DMS53 treated with DMSO at 0.1 percent for 48 hours (cell line): Measurements from ENCODE around the gene BTBD10.
A peak's percentile ranks its signal among the peaks of the same experiment; 100 is the strongest.
"Not testable (repeated sequence)": the region's sequence is repeated elsewhere in the genome, so short reads cannot be mapped to it uniquely, and the experiment has no call there.

Experiments used
- DNase-seq: peaks from one replicate; lab custom pipeline; 2025; ENCODE audit not compliant: unreplicated experiment; lab: John Stamatoyannopoulos, UW

The BTBD10 gene

DNA sequence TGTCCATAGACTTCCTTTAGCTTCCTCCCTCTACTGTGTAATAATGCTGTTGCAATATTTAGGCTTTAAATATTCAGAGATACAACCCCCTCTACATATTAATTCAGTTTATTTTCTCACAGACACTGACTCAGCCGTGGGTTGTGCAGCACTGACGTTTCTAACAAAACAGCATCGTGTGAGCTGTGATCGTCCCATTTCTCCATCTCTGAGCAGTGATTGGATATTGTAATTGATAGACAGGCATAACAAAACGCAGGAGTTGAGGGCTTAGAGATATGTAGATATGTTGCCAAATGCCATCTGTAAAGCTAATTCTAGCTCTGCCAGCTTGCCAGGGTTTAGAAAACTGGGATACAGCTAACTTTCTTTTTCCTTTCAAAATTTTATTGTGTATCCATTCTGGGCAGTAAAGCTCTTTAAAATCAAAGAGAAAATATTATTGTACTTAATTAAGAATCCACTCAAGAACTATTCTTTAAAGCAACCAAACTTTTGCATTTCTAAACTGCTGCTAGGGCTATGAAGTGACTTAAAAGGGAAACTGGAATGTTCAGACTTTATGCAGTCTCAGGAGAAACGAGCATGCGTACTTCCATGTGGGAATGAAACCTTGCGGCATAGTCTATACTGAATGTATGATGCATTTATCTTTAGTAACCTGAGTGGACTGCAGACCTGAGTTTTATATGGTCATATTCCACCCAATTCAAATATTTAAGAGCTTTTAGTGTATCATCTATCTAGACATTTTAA is 22.7 kb downstream of the BTBD10 start:
- DNase-seq = peak; percentile 22

GRCh38 chr11:13438291-13438690 is 24.7 kb downstream of the BTBD10 start:
- no peak for DNase-seq

- DNase-seq = not testable (repeated sequence)
Observed at GRCh38 chr11:13436836-13437235, 26.2 kb downstream of the BTBD10 start.

GRCh38 chr11:13434247-13435205 is 28.5 kb downstream of the BTBD10 start:
- no peak for DNase-seq

GRCh38 chr11:13433437-13433836 is 29.6 kb downstream of the BTBD10 start:
- no peak for DNase-seq

DNA sequence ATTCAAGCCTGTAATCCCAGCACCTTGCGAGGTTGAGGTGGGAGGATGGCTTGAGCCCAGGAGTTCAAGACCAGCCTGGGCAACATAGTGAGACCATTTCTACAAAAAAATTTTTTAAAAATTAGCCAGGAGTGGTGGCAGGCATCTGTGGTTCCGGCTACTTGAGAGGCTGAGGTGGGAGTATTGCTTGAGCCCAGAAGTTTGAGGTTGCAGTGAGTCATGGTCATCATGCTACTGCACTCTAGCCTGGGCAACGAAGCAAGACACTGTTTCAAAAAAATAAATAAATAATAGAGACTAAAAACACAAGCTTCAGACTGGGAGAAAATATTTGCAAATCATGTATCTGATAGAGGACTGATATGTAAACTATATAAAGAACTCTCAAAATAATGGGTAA is 33.2 kb downstream of the BTBD10 start:
- DNase-seq = no peak

DNA sequence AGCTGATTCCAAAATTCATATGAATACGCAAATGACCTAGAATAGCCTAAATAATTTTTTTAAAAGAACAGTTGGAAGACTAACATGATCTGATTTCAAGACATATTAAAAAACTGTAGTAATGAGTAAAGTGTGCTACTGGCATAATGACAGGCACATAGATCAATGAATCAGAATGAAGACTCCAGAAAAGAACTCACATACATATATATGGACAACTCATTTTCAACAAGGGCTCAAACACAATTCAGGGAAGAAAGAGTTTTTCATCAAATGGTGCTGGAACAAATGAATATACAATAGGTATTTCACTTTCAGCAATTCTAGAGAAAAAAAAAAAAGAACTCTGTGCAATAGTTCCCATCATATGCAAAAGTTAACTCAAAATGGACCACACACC is 33.7 kb downstream of the BTBD10 start:
- no peak for DNase-seq

- DNase-seq = no peak
Observed at GRCh38 chr11:13427440-13427839, 35.6 kb downstream of the BTBD10 start.

GRCh38 chr11:13423372-13423771 is 39.6 kb downstream of the BTBD10 start:
- no peak for DNase-seq

DNA sequence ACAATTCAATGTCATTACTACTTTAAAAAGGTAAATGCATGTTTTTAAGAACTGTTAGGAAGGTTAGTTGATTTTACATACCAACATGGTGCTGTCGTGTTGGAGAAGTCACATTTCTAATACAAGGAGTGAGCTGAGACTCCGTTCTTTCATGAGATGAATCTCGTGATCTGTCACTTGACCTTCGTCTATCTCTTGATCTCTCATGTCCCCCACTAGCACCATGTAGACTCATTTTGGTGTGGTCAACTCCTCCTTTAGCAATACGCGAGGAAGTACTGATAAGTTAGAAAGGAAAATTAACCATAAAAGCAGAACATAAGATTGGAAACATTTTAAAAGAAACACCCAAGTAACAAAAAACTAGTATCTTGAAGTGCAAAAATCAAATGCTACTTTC is 41.5 kb downstream of the BTBD10 start:
- no peak for DNase-seq

GRCh38 chr11:13415201-13415600 is 47.8 kb downstream of the BTBD10 start:
- DNase-seq = no peak

- DNase-seq = no peak
Observed at GRCh38 chr11:13405220-13405619, 57.8 kb downstream of the BTBD10 start.

DNA sequence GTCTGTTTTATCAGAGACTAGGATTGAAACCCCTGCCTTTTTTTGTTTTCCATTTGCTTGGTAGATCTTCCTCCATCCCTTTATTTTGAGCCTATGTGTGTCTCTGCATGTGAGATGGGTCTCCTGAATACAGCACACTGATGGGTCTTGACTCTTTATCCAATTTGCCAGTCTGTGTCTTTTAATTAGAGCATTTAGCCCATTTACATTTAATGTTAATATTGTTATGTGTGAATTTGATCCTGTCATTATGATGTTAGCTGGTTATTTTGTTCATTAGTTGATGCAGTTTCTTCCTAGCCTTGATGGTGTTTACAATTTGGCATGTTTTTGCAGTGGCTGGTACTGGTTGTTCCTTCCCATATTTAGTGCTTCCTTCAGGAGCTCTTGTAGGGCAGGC is 64.7 kb downstream of the BTBD10 start:
- DNase-seq = not testable (repeated sequence)

- peak; percentile 51 for DNase-seq
Observed at GRCh38 chr11:13391217-13391616, 71.8 kb downstream of the BTBD10 start.

GRCh38 chr11:13388741-13389140 is 74.3 kb downstream of the BTBD10 start:
- no peak for DNase-seq

DNA sequence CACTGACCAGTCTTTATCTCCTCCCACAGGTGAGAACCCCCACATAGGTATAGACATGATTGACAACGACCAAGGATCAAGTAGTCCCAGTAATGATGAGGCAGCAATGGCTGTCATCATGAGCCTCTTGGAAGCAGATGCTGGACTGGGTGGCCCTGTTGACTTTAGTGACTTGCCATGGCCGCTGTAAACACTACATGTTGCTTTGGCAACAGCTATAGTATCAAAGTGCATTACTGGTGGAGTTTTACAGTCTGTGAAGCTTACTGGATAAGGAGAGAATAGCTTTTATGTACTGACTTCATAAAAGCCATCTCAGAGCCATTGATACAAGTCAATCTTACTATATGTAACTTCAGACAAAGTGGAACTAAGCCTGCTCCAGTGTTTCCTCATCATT is 76.5 kb downstream of the BTBD10 start:
- DNase-seq = peak; percentile 87

- peak; percentile 23 for DNase-seq
Observed at GRCh38 chr11:13384908-13385640, 77.9 kb downstream of the BTBD10 start.

GRCh38 chr11:13382751-13383150 is 80.3 kb downstream of the BTBD10 start:
- no peak for DNase-seq

DNA sequence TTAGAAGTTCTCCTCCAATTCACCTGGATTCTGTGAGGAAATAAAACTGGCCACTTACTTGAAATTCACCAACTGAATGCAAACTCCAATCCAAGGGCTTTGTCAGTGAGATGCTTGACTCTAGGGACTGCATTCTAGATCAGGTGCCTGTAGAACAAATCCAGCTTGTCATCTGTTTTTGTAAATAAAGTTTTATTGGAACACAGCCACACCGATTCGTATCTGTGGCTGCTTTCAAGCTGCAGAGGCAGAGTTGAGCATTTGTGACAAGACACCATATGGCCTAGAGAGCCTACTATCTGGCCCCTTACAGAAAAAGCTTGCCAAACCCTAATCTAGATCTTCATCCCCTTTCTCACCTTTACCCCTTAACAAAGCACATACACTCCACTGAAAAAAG is 82.3 kb downstream of the BTBD10 start:
- no peak for DNase-seq

DNA sequence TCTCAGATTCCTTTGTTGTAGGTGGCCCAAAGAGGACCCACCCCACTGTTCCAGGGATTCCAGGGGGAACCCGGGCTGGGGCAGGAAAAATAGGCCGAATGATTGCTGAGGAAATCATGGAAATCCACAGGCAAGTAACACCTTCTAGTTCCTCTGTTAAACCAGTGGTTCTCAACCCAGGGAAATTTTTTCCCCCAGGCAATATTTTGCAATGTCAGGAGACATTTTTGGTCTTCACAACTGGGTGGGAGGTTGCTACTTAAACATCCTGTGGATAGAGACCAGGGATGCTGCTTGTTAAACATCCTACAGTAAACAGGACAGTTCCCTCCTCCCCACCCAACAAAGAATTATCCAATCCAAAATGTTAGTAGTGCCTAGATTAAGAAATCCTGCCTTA is 84.7 kb downstream of the BTBD10 start:
- DNase-seq = no peak

GRCh38 chr11:13376838-13377237 is 86.2 kb downstream of the BTBD10 start:
- no peak for DNase-seq
